ENCODE results near the gene FRS3. TPM values are rescaled to one million over a fixed set of nuclear protein-coding genes. Genes with fewer than 3 reads are reported as not detected.

FRS3 gene
- total and polyA plus RNA-seq, 9 of the 15 experiments (the other 6 are each of a cell fraction or from before 2014, with no cell fraction given) = 0.03 to 3.7 (median 1.6) TPM

DNA sequence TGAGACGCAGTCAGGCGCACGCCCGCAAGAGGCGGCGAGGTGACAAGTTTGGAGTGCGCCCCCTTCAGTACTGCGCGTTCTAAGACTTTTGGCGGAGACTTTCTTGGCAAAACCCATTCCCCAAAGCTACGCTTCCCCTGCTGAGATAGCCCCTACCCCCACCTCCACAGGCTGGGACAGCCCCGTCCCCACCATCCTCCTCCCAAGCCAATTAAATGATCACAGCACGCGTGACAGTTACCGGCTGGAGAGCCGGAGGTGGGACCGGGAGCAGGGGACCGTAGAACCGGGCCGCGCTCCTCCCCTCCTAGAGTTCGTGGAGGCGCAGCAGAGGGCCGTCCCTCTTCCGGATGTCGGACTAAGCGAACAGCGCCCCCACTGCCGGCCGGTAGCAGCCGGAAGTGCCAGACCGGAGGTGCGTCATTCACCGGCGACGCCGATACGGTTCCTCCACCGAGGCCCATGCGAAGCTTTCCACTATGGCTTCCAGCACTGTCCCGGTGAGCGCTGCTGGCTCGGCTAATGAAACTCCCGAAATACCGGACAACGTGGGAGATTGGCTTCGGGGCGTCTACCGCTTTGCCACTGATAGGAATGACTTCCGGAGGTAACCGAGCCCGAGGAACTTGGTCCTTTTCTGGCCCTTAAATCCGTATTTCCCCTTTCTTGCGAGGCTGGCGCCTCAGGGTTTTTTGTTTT is 7.7 kb upstream of the FRS3 start, which contains the start of gene TOMM6 (continued):
- TF ChIP-seq, protein P1, sequence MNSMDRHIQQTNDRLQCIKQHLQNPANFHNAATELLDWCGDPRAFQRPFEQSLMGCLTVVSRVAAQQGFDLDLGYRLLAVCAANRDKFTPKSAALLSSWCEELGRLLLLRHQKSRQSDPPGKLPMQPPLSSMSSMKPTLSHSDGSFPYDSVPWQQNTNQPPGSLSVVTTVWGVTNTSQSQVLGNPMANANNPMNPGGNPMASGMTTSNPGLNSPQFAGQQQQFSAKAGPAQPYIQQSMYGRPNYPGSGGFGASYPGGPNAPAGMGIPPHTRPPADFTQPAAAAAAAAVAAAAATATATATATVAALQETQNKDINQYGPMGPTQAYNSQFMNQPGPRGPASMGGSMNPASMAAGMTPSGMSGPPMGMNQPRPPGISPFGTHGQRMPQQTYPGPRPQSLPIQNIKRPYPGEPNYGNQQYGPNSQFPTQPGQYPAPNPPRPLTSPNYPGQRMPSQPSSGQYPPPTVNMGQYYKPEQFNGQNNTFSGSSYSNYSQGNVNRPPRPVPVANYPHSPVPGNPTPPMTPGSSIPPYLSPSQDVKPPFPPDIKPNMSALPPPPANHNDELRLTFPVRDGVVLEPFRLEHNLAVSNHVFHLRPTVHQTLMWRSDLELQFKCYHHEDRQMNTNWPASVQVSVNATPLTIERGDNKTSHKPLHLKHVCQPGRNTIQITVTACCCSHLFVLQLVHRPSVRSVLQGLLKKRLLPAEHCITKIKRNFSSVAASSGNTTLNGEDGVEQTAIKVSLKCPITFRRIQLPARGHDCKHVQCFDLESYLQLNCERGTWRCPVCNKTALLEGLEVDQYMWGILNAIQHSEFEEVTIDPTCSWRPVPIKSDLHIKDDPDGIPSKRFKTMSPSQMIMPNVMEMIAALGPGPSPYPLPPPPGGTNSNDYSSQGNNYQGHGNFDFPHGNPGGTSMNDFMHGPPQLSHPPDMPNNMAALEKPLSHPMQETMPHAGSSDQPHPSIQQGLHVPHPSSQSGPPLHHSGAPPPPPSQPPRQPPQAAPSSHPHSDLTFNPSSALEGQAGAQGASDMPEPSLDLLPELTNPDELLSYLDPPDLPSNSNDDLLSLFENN (IDR thresholded peaks at IDR 0.05; ENCODE audit: low read depth in 2 of 2, low read length in 2 of 2) = 0 out of 4 replicates have a peak, but pooled peaks have one; percentile 38 to 50
- no peak for TF ChIP-seq SMARCB1 (IDR thresholded peaks at IDR 0.05; ENCODE audit: insufficient read length, low read depth)
- TF ChIP-seq HMG20A (CRISPR knock-in tag; conservative IDR thresholded peaks at IDR 0.05) = no peak
- no peak for TF ChIP-seq FOXA1 (IDR thresholded peaks at IDR 0.05; ENCODE audit: borderline replicate concordance)
- TF ChIP-seq XRCC4 (IDR thresholded peaks at IDR 0.05; ENCODE audit: extremely low read depth, insufficient read depth, insufficient read length) = no peak
- TF ChIP-seq, protein P2, sequence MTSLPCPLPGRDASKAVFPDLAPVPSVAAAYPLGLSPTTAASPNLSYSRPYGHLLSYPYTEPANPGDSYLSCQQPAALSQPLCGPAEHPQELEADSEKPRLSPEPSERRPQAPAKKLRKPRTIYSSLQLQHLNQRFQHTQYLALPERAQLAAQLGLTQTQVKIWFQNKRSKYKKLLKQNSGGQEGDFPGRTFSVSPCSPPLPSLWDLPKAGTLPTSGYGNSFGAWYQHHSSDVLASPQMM (CRISPR knock-in tag; IDR thresholded peaks at IDR 0.05) = no peak
- no peak for TF ChIP-seq TGIF2 (CRISPR knock-in tag; IDR thresholded peaks at IDR 0.05)
- no peak for TF ChIP-seq TSC22D4 (tag; IDR thresholded peaks at IDR 0.05)
- TF ChIP-seq ZEB2 (IDR thresholded peaks at IDR 0.05) = no peak; the same call in 1 of the 2 replicates
- TF ChIP-seq ATF7 (IDR thresholded peaks at IDR 0.05) = peak; percentile 83
- TF ChIP-seq, protein P3, sequence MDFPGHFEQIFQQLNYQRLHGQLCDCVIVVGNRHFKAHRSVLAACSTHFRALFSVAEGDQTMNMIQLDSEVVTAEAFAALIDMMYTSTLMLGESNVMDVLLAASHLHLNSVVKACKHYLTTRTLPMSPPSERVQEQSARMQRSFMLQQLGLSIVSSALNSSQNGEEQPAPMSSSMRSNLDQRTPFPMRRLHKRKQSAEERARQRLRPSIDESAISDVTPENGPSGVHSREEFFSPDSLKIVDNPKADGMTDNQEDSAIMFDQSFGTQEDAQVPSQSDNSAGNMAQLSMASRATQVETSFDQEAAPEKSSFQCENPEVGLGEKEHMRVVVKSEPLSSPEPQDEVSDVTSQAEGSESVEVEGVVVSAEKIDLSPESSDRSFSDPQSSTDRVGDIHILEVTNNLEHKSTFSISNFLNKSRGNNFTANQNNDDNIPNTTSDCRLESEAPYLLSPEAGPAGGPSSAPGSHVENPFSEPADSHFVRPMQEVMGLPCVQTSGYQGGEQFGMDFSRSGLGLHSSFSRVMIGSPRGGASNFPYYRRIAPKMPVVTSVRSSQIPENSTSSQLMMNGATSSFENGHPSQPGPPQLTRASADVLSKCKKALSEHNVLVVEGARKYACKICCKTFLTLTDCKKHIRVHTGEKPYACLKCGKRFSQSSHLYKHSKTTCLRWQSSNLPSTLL (IDR thresholded peaks at IDR 0.05) = no peak
- TF ChIP-seq FOXM1 (IDR thresholded peaks at IDR 0.05; ENCODE audit: low read depth) = no peak
- TF ChIP-seq FOXM1 (CRISPR knock-in tag; IDR thresholded peaks at IDR 0.05; ENCODE audit: low read depth) = peak; percentile 84
- TF ChIP-seq PHF21A (IDR thresholded peaks at IDR 0.05; ENCODE audit: borderline replicate concordance, low read depth) = peak; percentile 13; the same call in 1 of the 2 replicates
- TF ChIP-seq, protein P4, sequence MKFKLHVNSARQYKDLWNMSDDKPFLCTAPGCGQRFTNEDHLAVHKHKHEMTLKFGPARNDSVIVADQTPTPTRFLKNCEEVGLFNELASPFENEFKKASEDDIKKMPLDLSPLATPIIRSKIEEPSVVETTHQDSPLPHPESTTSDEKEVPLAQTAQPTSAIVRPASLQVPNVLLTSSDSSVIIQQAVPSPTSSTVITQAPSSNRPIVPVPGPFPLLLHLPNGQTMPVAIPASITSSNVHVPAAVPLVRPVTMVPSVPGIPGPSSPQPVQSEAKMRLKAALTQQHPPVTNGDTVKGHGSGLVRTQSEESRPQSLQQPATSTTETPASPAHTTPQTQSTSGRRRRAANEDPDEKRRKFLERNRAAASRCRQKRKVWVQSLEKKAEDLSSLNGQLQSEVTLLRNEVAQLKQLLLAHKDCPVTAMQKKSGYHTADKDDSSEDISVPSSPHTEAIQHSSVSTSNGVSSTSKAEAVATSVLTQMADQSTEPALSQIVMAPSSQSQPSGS (CRISPR knock-in tag; IDR thresholded peaks at IDR 0.05) = no peak
- TF ChIP-seq, protein P5, sequence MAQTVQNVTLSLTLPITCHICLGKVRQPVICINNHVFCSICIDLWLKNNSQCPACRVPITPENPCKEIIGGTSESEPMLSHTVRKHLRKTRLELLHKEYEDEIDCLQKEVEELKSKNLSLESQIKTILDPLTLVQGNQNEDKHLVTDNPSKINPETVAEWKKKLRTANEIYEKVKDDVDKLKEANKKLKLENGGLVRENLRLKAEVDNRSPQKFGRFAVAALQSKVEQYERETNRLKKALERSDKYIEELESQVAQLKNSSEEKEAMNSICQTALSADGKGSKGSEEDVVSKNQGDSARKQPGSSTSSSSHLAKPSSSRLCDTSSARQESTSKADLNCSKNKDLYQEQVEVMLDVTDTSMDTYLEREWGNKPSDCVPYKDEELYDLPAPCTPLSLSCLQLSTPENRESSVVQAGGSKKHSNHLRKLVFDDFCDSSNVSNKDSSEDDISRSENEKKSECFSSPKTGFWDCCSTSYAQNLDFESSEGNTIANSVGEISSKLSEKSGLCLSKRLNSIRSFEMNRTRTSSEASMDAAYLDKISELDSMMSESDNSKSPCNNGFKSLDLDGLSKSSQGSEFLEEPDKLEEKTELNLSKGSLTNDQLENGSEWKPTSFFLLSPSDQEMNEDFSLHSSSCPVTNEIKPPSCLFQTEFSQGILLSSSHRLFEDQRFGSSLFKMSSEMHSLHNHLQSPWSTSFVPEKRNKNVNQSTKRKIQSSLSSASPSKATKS (CRISPR knock-in tag; IDR thresholded peaks at IDR 0.05) = no peak

Measured in K562 (cell line).